GM18861 (cell line): ENCODE results near the gene CALCA.
"Not testable (repeated sequence)": the region's sequence is repeated elsewhere in the genome, so short reads cannot be mapped to it uniquely, and the experiment has no call there.

Experiments used
- ATAC-seq: cut with Tn5 transposase; IDR thresholded peaks from one replicate; pipeline ENCODE4 v1.9.1; 2021; ENCODE audit not compliant: unreplicated experiment

CALCA gene, protein sequence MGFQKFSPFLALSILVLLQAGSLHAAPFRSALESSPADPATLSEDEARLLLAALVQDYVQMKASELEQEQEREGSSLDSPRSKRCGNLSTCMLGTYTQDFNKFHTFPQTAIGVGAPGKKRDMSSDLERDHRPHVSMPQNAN

DNA sequence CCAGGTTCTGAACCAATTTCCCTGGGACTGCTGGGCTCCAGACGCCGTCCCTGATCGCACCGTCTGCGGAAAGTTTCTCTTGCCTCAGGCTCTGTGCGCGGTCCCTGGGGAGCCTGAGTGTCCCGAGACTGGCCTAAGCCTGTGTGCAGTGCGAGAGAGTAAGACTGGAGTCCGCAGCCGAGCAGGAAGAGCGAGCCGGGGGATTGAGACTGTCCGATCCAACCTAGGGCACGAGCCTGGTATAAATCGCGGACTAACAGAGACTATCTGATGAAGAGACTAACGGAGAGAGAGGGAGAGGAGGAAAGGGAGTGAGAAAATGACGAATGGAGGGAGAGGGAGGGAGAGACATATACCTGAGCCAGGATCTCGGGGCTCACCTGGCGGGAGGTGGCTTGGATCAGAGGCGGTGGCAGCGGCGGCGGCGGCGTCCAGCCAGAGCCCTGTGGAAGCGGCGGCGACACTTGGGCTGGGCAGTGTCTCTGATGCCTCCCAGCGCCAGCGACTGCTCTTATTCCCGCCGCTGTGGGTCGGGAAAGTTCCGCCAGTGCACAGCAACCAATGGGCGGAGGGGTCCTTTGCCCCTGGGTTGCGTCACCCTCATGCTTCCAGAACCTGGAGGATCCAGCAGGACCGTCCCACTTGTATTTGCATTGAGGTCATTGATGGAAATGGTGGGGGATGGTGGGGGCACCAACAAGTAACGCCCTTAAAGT is at the start of gene CALCA:
TSS of gene CALCA (minus strand) at position 487 of the 716 bp plus-strand sequence. CDS start 1,159 bp downstream, outside the sequence.
- ATAC-seq = no peak

DNA sequence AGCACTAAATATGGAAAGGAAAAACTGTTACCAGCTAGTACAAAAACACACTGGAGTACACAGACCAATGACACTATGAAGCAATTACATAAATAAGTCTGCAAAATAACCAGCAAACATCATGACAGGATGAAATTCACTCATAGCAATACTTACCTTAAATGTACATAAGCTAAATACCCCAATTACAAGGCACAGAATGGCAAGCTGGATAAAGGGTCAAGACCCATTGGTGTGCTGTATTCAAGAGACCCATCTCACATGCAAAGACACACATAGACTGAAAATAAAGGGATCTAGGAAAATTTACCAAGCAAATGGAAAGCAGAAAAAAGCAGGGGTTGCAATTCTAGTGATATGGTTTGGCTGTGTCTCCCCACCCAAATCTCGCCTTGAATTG is 44.0 kb upstream of the CALCA start:
- no peak for ATAC-seq

DNA sequence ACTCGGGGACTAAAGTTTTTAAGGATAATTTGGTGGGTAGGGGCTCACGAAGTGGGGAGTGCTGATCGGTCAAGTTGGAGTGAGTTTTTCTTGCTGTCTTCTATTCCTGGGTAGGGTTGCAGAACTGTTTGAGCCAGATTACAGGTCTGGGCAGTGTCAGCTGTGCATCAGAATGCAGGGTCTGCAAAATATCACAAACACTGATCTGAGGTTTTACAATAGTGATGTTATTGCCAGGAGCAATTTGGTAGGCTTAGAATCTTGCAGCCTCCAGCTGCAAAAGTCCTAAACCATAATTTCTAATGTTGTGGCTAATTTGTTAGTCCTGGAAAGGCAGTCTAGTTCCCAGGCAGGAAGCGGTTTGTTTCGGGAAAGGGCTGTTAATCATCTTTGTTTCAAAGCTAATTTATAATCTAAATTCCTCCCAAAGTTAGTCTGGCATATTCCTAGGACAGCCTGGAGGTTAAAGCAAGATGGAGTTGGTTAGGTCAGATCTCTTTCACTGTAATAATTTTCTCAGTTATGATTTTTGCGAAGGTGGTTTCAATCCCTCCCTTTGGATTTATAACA is 39.7 kb upstream of the CALCA start:
- ATAC-seq = no peak

DNA sequence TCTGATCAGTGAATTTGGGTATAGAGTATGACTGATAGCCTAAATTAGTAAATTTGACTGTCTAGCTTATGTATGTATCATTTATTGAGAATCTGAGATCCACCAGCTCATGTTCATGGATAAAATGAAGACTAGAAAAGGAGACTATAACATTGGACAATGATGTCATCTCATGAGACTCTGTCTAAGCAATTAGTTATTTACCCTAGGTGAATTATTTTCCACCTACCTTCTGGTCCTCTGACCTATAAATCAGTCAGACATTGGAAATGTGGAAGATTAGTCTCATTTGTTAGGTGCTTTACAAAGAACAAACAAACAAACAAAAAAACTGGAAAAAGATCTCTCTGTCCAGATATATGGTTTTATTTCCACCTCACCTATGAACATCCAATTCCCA is 38.7 kb upstream of the CALCA start:
- ATAC-seq = no peak

DNA sequence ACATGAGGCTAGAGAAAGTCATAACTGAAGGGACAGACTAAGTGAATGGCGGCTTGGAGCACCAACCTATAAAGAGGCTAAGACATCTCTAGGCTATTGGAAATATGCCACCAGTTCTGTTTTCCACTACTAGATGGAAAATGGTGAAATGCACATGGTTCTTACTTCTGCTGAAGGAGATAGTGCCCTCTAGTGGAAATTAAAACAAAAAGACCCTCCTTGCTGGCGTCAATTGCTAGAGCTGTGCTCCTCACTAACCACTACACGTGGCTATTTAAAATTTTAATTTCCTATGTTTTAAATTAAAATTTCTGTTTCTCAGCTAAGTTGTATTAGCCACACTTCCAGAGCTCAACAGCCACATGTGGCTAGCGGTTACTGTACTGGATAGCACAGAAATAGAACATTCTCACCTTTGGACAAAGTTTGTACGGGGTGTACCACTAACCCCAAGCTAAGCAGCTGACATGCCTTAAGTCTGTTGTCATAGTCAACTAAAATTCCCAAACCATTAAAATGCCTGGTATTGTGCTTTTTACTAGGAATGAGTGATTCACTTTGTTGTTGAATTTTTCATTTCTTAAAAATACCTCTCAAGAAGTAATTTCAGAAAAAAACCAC is 34.1 kb upstream of the CALCA start:
- peak; percentile 79 for ATAC-seq

DNA sequence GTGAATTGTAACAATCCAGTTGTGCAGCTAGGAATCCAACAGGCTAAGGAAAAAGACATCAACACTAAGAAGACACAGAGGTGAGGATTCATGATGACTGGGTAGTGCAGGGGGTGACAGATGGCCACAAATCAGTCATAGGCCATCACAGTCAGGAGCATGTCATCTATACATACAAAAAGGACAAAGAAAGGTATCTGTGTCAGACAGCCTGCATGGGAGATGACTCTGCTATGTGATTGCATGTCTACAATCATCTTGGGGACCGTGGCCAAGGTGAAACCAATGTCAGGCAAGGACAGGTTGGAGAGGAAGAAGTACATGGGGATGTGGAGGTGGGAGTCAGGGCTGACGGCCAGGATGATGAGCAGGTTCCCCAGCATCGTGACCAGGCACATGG is 16.0 kb upstream of the CALCA start:
- not testable (repeated sequence) for ATAC-seq

DNA sequence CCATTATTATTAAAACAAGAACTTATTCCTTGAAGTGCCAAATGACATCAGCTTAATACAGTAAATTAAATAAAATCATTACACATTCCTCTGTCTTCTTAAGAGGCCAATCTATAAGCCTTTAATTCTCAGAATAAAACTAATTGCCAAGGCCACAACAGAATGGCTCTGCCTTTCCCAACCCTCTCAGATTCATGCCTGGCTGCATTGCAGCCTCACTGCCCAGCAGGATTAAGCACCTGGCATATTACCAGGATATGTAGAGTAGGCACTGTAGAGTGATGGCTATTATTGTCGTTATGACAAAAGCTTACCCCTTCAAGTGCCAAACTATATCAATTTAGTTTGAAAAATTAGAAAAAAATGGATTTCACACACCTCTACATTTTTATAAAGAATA is 9.4 kb upstream of the CALCA start:
- no peak for ATAC-seq

DNA sequence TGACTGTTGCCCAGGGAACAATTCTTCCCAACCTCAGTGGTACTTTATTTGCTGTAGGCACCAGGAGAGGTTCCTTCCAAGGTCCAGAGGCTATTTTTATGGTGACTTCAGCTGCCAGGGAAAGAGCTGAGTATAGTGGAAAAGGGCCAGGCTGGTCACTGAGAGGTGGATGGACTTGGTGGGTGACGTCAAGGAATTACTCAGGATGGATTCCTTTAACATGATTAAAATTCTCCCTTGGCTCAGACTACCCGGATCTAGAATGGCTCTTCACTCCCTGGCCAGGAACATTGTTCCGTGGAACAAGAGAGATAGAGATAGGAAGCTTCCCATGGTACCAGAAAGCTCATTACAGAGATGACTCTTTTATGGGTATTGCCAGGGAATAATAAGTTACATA is 8.7 kb upstream of the CALCA start:
- ATAC-seq = no peak

DNA sequence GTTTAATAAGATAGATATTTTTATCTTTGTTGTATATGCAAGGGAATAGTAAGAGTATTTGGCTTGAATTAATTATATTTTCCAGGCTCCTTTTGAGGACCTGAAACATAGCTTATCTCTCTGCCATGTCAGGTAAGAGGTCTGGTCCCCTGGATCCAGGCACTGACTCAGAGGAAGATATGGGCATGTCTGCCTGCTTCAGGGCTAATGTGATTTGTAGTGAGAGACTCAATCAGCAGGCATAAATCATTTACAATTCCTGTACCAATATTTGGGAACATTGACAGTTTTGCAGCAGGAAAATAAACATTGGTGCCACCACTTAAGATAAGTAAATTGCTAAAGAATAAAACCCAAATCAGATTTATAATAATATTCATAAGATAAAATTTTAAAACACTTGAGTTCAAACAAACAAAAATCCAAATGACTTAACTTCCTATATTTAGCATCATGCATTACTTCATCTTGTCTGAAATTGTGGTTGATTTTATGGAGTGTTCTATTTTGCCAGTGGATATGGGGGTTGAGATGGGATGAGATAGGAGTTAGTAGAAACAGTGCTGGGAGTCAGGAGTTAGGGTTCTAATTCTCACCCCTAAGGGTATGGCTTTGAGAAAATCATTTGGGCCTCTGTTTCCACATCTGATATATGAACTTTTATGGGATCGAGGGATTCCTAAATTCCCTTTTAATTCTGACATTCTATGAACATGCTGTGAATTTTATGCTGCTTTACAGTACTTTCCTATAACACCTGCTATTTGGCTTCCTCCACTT is 5.1 kb upstream of the CALCA start:
- no peak for ATAC-seq

DNA sequence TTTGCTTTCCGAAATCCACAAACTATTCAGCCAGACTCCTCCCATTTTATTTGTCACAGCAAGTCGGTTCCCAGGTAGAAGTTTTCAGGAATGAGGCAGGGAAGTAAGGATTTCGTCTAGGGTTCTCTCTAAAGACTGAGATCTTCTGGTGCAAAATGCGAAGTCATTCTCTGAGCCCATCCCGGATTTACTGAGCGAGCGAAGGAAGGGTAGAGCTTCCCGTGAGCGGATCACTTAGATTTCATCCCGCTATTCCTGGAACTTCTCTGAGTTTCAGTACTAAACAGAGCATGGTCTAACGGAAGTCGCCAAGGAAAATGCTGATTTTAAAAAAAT is 3.1 kb upstream of the CALCA start:
- no peak for ATAC-seq

DNA sequence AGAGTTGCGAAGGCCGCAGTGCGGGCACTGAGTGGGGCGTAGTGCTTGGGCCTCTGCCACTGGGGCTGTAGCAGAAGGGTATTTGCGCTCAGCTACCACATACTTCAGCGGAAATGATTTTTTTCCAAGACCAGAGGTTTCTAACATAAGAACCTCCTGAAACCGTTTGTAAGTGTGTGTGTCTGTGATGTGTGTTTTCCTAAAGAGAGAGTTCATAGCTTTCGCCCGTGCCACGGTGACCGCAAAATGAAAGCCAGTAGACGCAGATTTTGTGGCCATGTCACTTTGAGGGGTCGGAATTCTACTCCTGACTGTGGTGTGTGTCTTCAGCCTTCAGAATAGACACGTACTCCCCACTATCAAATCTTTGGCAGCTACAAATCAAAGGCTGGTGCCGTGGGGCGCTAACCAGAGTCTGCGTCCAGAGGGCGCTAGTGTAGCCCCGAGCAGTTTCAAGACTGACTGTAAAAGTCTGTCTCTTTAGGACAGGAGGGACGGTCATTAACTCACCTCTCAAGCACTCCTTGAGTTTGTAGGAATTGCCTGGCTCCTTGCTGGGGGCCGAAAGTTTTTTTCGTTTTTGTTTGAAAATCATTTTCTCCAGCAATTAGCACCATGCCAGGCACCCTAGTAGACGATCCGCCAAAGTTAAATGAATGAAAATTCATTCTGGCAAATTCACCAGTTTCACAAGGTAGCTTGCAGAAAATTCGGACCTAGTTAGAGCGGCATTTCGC is 2.5 kb upstream of the CALCA start:
- no peak for ATAC-seq

DNA sequence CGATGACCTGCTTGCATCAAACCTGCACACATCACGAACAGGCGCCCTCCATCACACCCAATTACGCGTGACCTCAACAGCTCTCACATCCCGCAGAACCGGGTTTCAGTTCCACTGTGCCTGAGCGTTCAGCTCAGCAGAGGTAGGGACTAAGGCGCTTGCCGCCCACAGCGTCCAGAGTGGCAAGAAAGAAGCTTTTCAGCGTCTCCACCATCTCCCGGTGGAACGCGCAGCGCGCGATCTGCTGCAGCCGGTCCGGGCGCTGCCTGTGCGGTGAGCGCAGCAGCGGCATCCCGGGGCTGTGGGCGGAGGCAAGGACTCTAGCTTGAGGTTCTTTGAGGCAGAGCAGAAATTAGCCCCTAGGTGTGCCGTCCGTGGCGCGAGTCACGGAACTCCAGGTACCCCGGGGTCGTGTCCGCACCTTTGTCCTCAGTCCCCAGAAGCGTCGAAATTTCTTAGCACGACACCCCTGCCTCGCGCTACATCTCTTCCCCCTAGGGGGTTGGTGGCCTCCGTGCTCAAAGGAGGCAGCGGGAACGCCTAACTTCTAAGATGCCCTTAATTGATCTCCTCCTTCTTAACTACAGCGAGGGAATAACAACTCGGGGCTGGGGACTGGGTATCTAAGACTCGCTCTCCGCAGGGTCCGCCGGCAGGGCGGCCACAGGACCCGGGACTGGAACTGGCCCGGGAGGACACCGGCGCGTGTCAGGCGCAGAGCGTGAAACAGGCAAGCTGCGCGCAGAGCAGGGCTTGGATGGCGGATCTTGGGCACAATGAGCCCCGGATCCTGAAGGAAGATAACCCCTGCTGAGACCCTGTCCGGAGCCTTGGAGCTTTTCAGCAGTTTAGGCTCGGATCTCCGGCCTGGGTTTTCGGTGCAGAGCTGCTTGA is 1.7 kb upstream of the CALCA start:
- no peak for ATAC-seq

DNA sequence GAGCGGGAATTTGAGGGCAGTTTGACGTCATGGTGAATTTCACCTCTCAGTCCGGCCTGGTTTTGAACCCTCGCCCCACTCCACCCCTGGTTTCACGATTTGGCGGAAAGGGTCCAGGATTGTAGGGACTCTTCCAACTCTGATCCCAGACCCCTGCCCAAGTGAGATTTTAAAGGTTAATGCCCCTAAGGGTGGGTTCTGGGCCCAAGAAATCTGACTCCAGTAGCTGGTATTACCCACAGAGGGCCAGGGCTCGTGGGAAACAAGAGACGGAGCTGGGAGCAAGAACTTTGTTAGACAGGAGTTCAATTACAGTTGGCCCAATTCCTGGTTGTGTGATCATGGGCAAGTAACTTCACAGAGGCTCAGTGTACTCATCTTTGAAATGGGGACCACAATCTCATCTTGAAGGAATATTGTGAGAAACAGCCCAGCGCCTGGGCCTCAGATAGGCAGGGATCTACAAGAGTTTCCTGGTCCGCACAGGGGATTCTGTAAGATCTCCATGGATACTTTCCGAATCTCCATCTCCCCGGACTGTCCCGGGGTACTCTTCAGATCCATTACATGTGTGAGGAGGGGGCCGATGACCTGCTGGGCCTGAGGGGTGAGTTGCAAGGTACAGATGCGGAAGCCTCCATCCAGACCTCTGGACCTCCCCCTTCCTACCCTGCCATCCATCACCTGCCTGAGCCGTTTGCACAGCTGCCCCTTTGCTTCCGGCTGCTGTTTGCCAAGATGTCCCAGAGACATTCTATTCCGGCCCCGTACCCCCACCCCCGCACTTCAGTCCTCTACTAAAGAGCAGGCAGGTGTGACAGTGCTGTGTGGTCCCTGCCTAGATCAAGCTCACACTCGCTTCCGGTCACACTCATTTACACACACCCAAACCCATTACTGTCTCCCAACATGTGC is 687 bp upstream of the CALCA start:
- no peak for ATAC-seq

DNA sequence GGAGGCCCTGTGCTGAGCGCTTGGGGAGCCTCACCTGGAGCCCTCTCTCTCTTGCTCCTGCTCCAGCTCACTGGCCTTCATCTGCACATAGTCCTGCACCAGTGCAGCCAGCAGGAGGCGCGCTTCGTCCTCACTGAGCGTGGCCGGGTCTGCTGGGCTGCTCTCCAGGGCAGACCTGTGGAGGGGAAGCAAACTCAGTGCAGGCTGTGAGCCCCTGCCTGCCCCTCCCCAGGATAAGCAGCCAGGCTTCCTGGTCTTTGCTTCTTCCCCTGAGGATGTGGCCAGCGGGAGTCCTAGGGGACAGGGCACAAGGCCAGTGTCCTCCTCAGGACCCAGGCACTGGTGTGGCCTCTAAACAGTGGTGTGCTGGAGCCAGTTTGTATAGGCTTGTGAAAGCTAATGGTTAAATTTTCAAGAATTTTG is 2.2 kb downstream of the CALCA start:
- peak; percentile 49 for ATAC-seq

DNA sequence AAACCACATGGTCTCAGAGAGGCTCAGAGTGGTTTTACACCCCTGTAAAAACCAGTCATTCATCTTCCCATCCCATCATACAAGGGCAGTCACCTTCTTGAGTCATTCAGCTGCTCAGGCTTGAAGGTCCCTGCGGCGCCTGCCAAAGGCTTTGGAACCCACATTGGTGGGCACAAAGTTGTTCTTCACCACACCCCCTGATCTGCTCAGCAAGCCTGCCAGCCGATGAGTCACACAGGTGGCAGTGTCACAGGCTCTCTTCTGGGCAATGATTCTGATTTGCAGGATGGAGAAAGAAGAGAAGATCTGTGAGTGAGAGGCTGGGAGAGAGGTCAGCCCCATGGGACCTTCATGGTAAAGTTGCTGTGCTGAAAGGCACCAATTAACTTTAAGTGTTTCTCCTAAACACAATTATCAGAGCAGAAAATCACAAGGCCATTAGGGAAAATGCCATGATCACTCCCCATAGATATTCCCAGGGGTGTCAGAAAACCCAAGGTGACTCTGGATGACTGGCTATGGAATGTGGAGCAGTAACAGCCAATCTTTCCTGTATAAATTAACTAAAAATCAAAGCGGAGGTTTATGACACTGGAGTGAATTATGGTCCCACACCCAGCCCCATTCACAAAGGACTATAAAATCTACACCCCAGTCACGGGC is 4.4 kb downstream of the CALCA start:
- no peak for ATAC-seq

DNA sequence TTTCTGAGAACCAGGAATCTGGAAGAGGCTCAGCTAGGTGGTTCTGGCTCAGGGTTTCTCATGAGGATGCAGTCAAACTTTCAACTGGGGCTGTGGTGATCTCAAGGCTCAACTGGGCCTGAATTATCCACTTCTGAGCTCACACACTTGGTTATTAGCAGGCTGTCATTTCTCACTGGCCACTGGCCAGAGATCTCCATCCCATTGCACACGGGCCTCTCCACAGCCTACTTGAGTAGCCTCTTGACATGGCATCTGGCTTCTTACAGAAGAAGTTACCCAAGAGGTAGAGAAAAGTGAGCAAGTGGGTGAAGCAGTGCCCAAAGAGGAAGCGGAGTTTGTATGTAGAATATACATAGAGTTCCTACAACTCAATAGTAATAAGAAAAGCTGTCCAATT is 16.0 kb downstream of the CALCA start:
- ATAC-seq = no peak

DNA sequence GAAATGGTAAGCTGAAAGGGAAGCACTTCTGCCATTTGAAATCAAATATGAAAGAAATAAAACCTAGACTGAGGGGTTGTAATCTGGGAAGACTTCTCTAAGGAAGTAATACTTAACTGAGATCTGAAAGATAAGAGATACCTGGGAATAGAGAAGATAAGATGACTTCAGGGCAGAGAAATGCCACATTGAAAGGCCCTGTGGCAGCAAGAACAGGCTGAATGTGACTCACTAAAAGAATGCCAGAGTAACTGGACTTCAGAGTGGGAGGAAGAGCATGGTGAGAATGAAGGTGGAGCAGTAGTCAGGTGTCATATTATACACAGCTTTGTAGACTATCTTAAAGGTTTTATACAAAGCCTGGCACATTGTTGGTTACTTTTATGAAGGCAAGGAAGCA is 17.6 kb downstream of the CALCA start:
- no peak for ATAC-seq

DNA sequence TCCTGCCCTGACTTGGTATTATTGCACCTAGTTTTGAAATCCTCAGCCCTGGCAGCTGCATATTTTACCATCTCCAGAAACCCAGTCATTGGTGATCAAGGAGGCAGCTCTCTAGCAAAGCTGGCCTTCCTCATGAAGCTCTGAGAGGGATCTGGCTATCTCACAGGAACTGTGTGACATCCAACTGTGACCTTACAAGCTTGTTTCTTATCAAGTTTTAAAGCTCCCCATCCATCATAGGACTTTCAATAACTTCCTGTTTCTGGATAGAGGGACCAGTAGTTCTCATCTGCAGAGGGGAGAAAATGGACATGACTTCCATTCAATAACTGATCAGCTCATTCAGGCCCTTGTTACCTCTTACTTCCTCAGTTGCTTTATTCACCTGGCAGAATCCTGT is 18.2 kb downstream of the CALCA start:
- ATAC-seq = no peak
